ENCODE results near the gene SRPK3. TPM values are rescaled to one million over a fixed set of nuclear protein-coding genes. Genes with fewer than 3 reads are reported as not detected.

Gene SRPK3
- total RNA-seq, 1 donor from 2014 or later, result 52.8 TPM

DNA sequence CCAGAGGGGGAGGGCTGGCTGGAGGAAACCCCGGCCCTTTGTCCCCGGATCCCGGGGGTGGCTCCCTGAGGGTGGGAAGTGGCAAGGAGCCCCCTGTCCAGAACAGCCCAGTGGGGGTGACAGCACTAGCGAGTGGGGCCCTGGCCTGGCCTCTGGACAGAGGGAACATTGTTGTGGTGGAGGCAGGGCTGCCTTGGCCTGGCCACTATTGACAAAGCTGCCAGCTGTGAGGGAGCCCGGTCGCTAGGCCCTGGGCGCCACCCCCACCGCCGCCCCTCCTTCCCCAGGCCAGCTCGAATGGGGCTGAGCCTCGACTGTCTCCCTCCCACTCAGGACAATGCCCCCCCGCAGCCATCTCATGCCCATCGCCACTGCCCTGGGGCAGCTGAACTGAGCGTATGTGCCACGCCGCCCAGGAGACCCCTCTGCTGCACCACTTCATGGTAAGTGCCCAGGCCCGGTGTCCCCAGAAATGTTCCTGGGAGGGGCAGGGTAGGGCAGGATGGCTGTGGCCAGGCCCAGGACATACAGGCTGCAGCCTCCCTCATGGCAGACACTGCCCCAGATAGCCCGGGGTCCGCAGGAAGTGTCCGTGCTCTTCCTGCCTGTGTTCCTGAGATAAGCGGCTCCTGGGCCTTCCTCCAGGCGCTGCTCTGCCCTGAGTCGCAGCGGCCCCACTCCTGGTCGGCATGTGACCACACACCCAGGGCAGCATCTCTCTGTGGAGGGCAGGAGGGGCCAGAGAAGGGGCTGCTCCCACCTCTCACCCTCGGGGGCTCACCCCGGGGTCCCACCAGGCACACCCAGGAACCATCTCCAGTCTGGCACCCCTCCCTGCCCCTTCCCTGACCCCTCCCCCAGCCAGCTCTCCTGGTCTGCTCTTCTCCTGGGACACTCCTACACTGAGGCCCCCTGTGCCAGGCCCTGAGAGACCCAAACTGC is 15.4 kb upstream of the SRPK3 start:
- peak overlapping the region; percentile 56 for H3K27ac ChIP-seq (replicated peaks)
- H3K9me3 ChIP-seq (replicated peaks), result no peaks in the 10 kb centered on the region
- no peaks in the 10 kb centered on the region for H3K27me3 ChIP-seq (ENCODE audit: low read depth)
- no peaks in the 10 kb centered on the region for H3K36me3 ChIP-seq
- peaks cover 22% of the 10 kb centered on the region for H3K4me1 ChIP-seq
- no peak for DNase-seq
- H3K4me3 ChIP-seq, result peak overlapping the region; percentile 30
- intact Hi-C loops (cut with micrococcal nuclease), result no loop called here
- TF ChIP-seq, protein P1, sequence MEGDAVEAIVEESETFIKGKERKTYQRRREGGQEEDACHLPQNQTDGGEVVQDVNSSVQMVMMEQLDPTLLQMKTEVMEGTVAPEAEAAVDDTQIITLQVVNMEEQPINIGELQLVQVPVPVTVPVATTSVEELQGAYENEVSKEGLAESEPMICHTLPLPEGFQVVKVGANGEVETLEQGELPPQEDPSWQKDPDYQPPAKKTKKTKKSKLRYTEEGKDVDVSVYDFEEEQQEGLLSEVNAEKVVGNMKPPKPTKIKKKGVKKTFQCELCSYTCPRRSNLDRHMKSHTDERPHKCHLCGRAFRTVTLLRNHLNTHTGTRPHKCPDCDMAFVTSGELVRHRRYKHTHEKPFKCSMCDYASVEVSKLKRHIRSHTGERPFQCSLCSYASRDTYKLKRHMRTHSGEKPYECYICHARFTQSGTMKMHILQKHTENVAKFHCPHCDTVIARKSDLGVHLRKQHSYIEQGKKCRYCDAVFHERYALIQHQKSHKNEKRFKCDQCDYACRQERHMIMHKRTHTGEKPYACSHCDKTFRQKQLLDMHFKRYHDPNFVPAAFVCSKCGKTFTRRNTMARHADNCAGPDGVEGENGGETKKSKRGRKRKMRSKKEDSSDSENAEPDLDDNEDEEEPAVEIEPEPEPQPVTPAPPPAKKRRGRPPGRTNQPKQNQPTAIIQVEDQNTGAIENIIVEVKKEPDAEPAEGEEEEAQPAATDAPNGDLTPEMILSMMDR (IDR thresholded peaks at IDR 0.05; ENCODE audit: borderline replicate concordance), result no peak

DNA sequence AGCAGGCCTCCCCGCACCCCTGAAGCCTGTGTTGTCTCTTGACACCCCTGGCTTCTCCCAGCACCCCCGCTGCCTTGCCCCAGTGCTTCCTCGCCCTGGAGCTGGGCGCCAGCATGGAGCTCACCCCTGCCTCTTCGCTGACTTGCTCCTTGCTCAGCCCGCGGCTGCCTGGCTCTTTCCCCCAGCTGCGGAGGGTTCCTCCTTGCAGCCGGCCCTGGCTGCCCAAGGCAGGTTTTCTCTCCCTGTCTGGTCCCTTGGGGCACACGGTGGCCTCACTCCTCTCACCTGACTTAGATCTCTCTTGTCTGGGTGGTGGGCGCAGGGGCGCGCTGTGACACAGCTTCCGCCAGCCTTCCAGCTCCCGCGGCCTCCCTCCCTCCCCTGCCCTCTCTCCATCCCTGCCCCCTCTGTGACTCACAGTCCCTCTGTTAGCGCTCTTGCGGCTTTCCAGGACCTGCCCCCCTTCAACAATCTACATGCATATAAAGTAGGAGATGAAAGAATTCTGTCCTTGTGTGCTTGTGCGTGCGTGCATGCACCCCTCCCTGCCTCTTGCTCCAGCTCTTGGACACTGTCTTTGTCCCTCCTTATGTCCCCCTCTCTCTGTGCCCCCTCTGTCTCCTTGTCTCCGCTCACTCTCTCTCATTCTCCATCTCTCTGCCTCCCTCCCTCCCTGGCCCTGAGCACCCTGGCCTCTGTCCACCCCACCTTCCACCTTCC is 14.6 kb upstream of the SRPK3 start:
- TF ChIP-seq, protein P1 (IDR thresholded peaks at IDR 0.05; ENCODE audit: borderline replicate concordance), result no peak
- no peaks in the 10 kb centered on the region for H3K36me3 ChIP-seq
- peaks cover 22% of the 10 kb centered on the region for H3K4me1 ChIP-seq
- no peaks in the 10 kb centered on the region for H3K27me3 ChIP-seq (ENCODE audit: low read depth)
- intact Hi-C loops (cut with micrococcal nuclease), result no loop called here
- peak overlapping the region; percentile 56 for H3K27ac ChIP-seq (replicated peaks)
- H3K9me3 ChIP-seq (replicated peaks), result no peaks in the 10 kb centered on the region
- no peak for DNase-seq
- peak overlapping the region; percentile 30 for H3K4me3 ChIP-seq

DNA sequence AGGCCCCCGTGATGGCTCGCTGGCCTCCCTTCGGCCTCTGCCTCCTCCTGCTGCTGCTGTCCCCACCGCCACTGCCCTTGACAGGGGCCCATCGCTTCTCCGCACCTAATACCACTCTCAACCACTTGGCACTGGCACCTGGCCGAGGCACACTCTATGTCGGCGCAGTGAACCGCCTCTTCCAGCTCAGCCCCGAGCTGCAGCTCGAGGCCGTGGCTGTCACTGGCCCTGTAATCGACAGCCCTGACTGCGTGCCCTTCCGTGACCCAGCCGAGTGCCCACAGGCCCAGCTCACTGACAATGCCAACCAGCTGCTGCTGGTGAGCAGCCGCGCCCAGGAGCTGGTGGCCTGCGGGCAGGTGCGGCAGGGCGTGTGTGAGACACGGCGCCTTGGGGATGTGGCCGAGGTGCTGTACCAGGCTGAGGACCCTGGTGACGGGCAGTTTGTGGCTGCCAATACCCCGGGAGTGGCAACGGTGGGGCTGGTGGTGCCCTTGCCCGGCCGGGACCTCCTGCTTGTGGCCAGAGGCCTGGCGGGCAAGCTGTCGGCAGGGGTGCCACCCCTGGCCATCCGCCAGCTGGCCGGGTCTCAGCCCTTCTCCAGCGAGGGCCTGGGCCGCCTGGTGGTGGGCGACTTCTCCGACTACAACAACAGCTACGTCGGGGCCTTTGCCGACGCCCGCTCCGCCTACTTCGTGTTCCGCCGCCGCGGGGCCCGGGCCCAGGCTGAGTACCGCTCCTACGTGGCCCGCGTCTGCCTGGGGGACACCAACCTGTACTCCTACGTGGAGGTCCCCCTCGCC is 13.8 kb upstream of the SRPK3 start:
- Histone ChIP-seq H3K27me3 (ENCODE audit: low read depth) (no peaks in the 10 kb centered on the region), H3K4me1 (peaks cover 22% of the 10 kb centered on the region), H3K9me3 (replicated peaks) (no peaks in the 10 kb centered on the region), H3K4me3 (no peak overlapping the region), H3K36me3 (no peaks in the 10 kb centered on the region), H3K27ac (replicated peaks) (no peak overlapping the region)
- intact Hi-C loops (cut with micrococcal nuclease), result no loop called here
- TF ChIP-seq, protein P1 (IDR thresholded peaks at IDR 0.05; ENCODE audit: borderline replicate concordance), result no peak
- no peak for DNase-seq

DNA sequence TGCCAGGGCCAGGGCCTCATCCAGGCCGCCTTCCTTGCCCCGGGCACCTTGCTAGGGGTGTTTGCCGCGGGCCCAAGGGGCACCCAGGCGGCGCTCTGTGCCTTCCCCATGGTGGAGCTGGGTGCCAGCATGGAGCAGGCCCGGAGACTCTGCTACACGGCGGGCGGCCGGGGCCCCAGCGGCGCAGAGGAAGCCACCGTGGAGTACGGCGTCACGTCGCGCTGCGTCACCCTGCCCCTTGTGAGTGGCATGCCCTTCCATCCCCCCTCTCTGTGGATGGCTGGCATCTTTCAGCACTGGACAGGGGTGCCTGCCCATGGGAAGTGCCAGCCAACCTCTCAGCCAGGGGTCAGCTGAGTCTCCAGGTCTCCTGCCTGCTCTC is 13.2 kb upstream of the SRPK3 start:
- Histone ChIP-seq H3K4me1 (peaks cover 22% of the 10 kb centered on the region), H3K36me3 (no peaks in the 10 kb centered on the region), H3K4me3 (no peak overlapping the region), H3K9me3 (replicated peaks) (no peaks in the 10 kb centered on the region), H3K27me3 (ENCODE audit: low read depth) (no peaks in the 10 kb centered on the region), H3K27ac (replicated peaks) (no peak overlapping the region)
- no peak for DNase-seq
- TF ChIP-seq, protein P1 (IDR thresholded peaks at IDR 0.05; ENCODE audit: borderline replicate concordance), result no peak
- intact Hi-C loops (cut with micrococcal nuclease), result no loop called here

Data from left ventricle myocardium inferior (tissue), 1 donor.